HK-2 (cell line): ENCODE data around the gene FKBP8.

Experiments used
- DNase-seq: peaks from one replicate; pipeline ENCODE4 v3.0.0-alpha.2; 2018; ENCODE audit not compliant: unreplicated experiment

The FKBP8 gene

DNA sequence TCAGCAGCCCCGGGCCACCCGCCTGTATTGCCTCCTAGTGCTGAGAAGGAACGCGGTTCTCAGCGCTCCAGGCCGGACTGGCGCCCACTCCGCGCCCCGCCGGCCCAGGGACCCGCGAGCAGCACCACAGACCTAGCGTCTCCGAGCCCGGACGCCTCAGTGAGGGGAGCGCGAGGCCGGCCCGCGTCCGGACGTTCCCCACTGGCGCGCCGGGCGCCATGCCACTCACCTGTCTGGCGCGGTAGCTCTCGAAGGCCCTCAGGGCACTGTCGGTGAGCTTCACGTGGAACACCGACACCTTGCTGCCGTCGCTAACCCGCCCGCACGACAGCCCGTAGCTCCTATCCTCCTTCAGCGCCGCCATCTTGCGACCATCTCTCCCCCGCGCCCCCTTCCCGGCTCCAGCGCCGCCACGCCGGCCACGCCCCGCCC is 21.7 kb downstream of the FKBP8 start, which contains the start of gene ELL:
ELL (minus strand) TSS at position 379 of the 432 bp plus-strand sequence; CDS start at position 364, 15 bp downstream.
- no peak for DNase-seq

DNA sequence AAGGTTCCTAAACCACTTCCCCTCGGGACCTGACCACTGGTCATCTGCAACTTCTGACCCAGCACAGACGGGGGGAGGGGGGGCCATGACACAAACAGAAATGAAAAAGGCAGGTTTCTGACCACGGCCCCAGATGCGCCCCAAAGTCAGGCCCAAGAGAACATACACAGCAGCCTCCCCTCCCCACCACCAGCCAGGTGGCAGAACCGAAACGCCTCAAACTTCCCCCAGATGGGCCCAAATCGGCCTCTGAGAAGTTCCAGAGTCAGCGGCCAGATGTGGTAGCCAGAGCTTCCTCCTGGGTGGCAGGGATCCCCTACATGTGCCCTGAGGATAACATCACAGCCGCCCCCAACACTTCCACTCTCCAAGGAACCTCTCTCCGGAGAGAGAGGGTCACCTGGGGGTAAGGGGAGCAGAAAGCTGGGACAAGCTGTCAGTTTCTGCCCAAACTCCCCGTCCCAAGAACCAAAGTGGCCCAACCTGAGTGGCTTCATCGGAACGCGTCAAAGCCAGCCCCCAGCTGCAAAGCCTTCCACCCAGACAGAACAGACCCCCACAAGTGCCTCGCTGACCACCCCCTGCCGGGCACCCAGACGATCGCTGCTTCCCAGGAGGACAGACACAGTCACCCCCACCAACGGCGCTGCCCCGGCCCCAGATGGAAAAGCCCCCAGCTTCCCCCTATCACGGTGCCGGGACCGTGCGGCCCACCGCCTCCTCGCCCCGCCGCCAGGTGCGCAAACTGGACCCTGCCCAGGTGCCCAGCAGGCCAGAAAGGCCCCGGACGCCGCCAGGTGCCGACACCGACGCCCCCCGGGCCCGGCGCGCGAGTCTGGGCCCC is 22.3 kb downstream of the FKBP8 start:
- peak; percentile 38 for DNase-seq

DNA sequence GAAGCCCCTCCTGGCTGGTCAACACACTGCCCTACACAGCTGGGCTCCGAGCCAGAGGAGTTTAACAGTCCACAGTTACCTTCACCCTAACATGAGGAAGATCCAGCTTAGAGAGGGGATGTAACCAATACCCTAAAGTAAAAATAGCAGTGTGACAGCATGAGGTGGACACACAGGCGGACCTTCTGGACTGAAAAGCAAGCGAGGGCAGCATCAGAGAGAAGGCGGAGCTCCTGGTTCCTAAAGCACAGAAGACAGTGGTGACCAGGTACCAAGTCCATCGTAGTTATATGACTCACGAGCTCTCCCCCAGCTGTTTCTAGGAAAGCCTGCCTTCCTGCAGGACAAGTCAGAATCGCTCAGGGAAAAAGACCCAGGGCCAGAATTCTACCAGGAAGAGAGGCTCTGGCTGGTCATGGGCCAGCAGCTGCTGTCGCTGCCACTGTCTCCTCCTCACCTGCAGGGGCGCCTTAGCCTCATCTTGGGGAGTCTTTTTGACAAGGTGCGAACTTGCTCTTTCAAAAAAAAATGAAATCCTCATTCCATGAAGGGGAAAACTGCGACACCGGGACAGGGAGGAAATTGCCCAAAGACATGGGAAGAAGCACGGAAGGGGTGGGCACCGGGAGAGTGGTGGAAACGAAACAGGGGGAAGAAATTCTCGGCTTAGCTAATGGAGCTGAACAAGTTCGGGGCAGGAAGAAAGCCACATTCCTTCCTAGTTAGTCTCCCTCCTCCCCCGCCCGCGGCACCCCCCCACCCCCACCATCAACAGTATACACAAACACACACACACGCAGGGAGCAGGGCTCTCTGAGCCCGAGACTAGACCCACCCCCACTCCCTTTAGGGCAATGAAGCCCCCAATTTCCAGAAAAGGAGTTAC is 23.2 kb downstream of the FKBP8 start:
- DNase-seq = peak; percentile 79

DNA sequence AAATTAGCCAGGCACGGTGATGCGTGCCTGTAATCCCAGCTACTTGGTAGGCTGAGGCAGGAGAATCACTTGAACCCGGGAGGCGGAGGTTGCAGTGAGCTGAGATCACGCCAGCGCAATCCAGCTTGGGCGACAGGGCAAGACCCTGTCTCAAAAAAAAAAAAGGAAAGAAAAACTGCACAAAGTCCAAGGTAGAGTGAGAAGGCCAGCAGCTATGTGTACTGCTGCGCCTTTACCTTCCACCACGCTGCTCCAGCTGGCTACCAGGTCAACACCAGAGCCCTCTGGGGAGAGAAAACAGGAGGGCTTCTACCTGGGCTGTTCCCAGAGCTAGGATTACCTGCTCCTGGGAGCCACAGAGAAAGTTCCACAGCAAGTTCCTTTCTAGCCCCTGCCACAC is 24.7 kb downstream of the FKBP8 start:
- no peak for DNase-seq

DNA sequence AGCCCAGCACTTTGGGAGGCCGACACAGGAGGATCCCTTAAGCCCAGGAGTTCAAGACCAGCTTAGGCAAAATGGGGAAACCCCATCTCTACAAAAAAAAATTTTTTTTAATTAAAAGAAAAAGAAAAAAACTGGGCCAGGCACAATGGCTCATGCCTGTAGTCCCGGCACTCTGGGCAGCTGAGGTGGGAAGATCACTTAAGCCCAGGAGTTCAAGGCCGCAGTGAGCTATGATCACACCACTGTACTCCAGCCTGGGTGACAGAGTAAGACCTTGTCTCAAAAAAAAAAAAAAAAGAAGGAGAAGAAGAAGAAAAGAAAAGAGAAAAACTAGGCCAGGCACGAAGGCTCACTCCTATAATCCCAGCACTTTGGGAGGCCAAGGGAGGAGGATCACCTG is 25.8 kb downstream of the FKBP8 start:
- no peak for DNase-seq

DNA sequence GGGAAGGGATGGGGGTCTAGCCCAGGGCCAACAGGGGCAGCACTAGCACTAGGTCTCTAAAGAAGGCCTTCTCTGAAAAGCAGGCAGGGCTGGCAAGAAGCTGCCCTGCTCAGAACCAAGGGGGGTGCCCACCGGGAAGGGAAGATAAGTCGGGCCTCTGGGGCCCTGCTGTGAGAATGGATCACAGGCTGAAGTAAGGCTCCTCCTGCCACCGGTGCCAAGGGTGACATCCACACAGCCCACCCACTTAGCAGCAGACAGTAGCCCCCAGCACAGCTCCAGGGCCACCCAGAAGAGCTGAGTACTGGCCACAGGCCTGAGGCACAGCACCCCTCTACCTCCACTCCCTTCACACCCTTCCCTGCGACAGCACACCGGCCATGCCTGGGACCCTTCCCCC is 27.4 kb downstream of the FKBP8 start:
- DNase-seq = no peak

DNA sequence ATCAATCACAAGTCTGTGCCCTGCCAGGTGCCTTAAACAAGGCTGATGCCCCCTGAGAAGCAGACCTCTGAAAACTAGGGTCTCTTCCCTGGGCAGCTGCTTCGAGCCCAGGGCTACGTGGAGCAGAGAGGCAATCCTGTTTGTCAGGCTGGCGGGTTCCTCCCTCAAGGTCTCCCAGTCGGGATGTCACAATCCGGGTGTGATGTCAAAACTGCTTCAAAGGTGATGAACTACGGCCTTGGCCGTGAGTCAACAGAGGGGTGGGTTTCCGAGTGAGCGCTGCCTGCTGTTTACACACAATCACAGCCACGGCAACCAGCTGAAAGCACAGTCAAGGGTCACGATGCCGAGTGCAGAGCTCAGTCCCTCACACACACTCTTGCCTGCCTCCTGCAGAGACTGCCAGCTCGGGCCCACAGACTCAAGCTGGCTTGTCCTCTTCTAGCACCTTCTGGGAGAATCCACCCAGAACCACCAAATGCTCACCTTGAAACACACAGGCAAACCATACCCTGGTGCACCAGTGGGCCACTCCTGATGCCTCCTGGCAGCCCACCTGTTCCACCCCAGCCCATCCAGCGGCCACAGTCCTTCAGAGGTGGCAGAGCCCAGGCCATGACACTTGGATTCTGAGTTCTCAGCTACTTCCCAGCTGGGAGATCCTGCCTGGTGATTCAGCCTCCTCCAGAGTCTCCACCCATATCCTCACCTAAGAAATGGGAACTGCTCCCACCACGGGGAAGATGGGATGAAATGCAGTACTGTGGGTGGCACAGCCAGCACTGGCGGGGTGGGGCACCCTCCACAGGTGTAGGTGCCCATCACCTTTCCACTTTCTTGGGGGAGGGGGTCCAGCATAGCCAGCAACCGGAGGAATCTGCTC is 28.3 kb downstream of the FKBP8 start:
- DNase-seq = no peak

DNA sequence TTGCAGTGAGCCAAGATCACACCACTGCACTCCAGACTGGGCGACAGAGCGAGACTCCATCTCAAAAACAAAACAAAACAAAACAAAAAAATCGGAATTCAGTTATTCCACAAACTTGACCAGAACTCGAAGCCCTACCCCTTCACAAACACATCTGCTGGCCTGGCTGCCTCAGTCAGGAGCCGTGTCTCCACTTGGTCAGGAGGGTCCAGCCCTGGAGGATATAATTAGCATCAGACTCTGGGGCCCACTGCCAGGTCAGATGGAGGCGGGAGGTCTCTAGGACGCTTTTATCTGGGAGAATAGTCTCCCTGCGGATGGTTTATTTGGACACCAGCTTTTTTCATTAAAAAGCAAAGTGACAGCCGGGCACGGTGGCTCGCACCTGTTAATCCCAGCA is 29.5 kb downstream of the FKBP8 start:
- DNase-seq = no peak

DNA sequence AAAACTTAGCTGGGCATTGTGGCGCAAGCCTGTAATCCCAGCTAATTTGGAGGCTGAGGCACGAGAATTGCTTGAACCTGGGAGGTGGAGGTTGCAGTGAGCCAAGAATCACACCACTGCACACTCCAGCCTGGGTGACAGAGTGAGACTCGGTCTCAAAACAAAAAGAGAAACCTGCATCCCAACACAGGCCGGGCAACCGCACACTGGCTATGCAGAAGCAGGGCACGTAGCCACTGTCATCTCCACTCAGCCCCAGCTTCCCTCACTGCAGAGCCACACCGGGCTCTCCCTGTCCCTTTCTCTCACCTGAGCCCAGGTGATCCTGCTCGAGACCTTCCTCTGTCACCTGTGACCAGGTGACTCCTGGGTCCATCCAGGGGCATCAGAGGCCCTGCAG is 33.2 kb downstream of the FKBP8 start:
- no peak for DNase-seq

DNA sequence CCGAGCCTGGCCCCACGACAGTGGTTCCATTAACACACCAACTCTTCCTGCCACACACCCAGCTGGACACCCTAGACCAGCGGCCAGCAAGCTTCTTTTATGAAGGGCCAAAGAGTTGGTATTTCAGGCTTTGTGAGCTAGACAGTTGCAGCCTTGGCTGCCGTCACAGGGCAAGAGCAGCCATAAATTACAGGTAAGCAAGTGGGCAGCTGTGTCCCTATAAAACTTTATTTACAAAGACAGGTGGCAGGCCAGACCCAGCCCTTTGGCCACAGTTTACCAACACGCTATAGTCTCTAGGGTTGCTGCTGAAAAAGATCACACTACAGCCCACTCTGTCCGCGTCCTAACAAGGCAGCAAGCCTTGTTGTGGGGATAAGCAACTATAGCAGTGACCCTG is 34.8 kb downstream of the FKBP8 start:
- no peak for DNase-seq

DNA sequence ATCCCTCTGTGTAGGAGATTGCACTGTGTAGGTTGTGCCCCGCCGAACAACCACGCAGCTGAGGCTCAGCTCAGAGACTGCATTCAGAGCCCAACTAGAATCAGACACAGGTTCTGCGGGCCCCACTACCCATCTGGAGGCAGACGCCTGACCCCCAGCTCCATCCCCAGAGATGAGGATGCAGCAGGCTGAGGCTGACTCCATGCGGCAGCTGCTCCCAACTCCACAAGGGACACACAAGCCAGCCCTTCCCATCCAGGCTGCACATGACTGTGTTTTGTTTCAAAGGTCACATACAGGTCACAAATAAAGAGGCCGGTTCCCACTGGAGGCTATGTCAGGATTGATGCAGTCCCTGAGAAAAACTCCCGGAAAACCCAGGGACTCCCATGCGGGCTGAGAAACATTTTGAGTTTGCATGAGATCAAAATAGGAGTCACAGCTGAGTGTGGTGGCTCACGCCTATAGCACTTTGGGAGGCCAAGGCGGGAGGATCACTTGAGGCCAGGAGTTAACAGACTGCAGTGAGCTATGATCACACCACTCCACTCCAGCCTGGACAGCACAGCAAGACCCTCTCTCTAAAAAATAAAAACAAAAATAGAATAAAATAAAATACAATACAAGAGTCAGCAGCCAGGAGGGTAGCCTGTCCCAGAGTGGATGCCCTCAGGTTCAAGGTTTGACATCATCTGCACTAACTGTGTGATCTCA is 35.5 kb downstream of the FKBP8 start:
- no peak for DNase-seq

DNA sequence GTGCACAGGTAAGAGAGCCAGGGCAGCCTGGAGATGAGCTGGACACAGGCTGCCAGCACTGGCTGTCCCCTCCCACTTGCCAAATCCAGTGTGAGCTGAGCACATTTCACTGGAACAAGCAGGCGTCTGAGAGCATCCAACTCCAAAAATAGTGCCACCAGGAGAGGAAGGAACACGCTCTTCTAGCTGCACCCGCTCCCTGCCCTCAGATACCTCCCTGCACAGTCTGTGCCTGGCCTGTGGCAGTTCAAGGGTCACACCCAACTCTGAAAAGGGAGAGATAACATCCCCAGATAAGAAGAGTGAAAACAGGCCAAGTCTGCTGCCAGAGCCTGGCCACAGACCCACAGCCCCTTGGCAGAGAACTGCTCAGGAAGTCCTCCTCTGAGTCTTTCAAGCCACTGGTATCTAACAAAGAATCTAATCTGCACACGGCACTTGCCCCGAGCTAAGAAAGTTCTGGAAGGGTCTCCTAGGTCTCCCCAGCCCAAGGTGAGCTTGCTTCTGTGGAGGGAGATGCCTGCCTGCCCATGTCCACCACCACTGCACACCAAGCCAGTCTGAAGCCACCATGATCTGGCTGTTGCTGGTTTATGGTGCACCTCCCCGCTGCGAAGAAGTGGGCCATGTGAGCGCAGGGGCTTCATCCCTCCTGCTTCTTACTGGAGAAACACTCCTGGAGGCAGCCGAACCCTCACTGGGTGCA is 36.2 kb downstream of the FKBP8 start:
- no peak for DNase-seq

DNA sequence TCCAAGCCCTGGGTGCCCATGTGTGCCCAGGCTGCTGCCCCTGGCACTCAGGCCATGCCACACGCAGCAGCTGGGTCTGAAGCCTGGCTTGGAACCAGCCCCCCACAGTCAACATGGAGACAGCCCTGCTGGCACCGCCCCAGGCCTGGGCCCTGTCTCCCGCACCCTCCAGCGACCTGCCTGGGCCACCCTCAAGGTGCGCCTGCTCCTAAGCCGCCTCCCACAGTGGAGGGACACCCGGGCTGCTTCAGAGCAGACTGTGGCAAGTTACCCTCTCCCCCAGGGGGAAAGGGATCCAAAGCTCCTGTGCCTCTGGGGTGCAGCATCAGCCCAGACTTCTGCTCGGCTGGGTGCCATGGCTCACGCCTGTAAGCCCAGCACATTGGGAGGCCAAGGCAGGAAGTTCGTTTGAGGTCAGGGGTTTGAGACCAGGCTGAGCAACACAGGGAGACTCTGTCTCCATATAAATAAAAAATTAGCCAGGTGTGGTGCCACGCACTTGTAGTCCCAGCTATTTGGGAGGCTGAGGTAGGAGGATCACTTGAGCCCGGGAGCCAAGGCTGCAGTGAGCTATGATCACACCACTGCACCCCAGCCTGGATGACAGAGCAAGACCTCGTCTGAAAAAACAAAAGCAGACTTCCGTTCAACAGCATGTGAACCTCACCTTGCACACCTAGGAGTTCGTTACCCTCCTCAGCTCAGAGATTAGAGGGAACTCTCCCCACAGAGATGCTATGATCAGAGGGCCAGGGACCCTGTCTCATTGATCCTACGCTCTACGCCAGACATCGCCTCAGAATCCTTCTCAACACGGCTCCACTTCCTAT is 37.1 kb downstream of the FKBP8 start:
- no peak for DNase-seq

DNA sequence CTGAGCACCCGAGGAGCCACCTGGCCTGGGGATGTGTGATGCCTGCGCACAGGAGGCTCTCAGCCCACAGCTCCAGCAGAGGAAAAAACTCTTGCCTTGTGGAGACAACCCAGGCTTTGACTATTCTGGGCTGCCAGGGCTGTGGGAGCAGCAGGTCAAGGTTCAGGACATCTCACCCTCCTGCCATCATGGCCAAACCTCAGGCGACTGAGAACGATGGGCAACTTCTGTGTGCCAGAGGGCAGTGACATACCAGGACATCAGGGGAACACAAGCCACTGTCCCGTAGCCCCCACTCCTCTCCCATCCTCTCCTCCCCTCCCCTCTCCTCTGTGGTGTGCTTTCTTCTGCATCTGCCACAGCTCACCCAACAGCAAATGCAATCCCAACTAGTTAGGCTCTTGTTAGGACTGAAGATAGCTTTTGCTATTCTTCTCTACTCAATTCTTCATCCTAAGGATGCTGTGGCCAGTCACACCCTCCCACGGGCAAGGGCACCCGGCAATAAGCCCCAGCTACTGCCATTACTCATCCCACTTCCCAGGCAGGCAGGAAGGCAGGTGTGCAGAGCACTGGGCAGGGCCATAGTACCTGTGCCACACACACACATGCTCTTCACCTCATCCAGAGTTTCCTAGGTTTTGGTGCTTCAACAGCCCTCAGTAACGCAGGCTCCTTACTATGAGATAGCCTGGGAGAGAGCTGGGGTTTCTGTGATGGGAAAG is 38.3 kb downstream of the FKBP8 start:
- no peak for DNase-seq

DNA sequence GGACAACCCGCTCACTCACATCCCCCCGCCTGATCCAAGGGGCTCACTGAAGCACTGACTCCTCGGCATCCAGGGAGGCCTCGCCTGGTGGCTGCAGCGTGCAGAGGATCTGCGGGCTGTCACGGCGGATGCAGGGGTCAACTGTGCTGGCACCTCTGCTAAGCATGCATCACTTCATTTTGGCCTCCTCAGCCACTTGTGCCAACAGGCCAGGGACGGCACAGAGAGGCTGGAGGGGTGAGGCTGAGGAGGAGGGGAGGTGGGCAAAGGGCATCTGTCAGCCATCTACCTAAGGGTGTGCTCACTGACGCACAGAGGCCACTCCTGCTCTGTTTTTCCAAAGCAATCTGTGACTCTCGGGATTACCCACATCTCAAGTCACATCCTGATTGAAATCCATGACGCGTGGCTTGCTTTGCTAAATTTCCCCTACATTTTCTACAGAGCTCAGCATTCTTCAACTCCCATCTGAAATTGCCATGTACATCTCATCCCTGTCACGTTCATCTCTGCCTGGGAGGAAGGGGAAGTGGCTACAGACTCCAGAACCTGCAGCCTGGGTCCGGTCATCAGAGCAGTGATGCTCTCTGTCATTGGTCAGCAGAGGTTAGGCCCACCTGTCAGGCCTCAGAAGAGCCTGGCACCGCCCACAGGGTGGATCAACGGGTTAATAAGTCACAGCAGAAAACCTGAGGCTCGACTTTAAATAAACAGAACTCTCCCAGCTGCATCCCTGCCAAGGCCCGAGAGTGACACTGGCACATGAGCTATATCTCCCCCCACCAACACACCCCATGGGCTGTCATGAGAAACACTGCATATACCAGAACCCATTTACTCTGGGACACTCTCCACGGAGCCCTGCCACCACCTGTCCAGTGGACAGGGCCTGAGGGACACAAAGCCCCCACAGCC is 39.1 kb downstream of the FKBP8 start:
- DNase-seq = peak; percentile 88

DNA sequence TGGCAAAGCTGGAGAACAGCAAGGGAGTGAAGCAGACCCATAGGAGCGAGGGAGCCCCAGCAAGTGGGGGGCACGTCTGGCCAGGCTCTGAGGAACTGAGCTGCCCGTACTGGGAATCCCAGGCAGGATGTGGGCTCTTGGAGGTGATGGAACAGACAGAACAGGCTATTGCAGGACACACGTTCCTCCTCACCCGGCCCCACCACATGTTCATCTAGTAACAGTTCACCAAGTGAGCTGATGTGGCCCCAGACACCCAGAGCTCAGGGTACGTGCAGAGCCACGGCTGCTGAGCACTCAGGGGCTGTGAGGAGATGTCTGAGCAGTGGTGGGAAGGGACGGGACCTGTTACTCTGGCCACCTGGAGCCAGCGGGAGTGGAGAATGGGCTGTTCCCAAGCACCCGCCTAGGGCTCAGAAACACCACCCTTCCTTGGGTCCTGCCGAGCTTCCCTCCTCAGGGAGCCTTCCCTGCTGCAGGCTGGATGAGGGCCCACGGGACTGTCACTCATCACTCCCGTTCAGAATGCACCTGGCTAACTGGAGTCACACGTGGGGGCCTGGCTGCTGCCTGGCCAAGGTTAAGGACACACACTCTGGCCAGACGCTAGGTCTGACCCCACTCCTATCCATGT is 39.9 kb downstream of the FKBP8 start:
- DNase-seq = no peak

DNA sequence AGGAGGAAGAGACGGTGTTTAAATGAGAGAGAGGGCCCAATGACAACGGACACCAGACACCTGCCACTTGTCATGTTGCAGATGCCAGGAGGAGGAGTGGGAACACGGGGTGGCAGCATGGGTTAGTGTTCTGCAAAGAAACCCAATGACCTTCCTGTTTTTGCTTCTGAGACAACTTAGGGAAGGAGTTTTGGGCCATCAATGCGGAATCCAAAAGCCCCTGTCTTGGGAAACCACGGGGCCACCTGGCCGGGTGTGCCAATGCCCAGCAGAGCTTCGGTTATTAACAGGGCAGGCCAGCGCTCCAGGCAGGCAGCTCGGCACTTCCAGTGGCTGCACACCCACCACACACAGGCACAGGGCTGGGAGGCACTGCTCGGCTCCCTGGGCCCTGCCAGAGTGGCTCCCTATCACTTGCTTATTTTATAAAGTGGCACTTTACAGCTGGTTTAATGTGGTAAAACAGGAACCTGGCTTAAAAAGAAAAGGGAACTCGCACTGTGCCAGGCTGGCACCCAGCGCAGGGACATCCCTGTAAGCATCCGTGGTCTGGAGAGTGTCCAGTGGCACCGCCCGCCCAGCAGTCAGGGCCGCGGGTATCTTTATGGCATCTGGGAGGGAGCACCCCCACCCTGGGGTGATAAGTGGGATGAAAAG is 40.6 kb downstream of the FKBP8 start:
- no peak for DNase-seq
